ENCODE results near the gene RHBDL3. TPM values are rescaled to one million over a fixed set of nuclear protein-coding genes. Genes with fewer than 3 reads are reported as not detected.
A peak's percentile ranks its signal among the peaks of the same experiment; 100 is the strongest.
"Not testable (repeated sequence)": the region's sequence is repeated elsewhere in the genome, so short reads cannot be mapped to it uniquely, and the experiment has no call there.

The RHBDL3 gene
- total RNA-seq, 4 donors from 2014 or later, result 0.27 to 0.64 TPM; not detected in 2

- no peaks in the 10 kb centered on the region for H3K9me3 ChIP-seq
- intact Hi-C loops (cut with DNase I; ENCODE audit: low total_unique reads), result no loop called here
- peak overlapping the region; percentile 96 to 99 (median 98) for H3K27ac ChIP-seq
- TF ChIP-seq, protein P1, sequence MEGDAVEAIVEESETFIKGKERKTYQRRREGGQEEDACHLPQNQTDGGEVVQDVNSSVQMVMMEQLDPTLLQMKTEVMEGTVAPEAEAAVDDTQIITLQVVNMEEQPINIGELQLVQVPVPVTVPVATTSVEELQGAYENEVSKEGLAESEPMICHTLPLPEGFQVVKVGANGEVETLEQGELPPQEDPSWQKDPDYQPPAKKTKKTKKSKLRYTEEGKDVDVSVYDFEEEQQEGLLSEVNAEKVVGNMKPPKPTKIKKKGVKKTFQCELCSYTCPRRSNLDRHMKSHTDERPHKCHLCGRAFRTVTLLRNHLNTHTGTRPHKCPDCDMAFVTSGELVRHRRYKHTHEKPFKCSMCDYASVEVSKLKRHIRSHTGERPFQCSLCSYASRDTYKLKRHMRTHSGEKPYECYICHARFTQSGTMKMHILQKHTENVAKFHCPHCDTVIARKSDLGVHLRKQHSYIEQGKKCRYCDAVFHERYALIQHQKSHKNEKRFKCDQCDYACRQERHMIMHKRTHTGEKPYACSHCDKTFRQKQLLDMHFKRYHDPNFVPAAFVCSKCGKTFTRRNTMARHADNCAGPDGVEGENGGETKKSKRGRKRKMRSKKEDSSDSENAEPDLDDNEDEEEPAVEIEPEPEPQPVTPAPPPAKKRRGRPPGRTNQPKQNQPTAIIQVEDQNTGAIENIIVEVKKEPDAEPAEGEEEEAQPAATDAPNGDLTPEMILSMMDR (IDR thresholded peaks at IDR 0.05), result no peak
- TF ChIP-seq EP300 (IDR thresholded peaks at IDR 0.05; ENCODE audit: low read depth) (no peak), POLR2A (IDR thresholded peaks at IDR 0.05) (no peak), POLR2AphosphoS5 (IDR thresholded peaks at IDR 0.05) (no peak)
- H3K27me3 ChIP-seq, result no peaks in the 10 kb centered on the region
- WGBS, 2 donors (ENCODE audit: low coverage in 1 of 2), result 10 to 42% methylated on average over 6 to 15 of the region's 15 CpGs
- in situ Hi-C loops (cut with MboI; ENCODE audit: low pct_ligation_motif_present in 1 of 4, low pct_unique_long_range_greater_than_20kb in 1 of 4, low sequenced_read_pairs in 3 of 4), result no loop called here
- H3K4me1 ChIP-seq, result peaks cover 19 to 46% (median 33%) of the 10 kb centered on the region in 4 donors
- peaks cover 0 to 24% (median 5%) of the 10 kb centered on the region in 4 donors for H3K36me3 ChIP-seq
- DNase-seq, result peak; percentile 27
- peak overlapping the region; percentile 26 to 95 (median 82) for H3K4me3 ChIP-seq
These were observed 83.8 kb downstream of the RHBDL3 start for GRCh38 chr17:32349503-32349853.

- peak; percentile 96 for DNase-seq
- WGBS, 2 donors (ENCODE audit: low coverage in 1 of 2), result 0% methylated on average over 7 to 47 of the region's 47 CpGs
- peak; percentile 91 for TF ChIP-seq POLR2A (IDR thresholded peaks at IDR 0.05)
- peak; percentile 93 to 97 (median 94) for TF ChIP-seq POLR2AphosphoS5 (IDR thresholded peaks at IDR 0.05)
- TF ChIP-seq, protein P1 (IDR thresholded peaks at IDR 0.05), result no peak
- Histone ChIP-seq H3K4me3 (peak within 1 kb of the TSS; percentile 60 to 95 (median 82)), H3K27me3 (no peaks in the 10 kb centered on the region), H3K36me3 (peaks cover 0 to 24% (median 5%) of the 10 kb centered on the region in 4 donors), H3K4me1 (peaks cover 19 to 52% (median 38%) of the 10 kb centered on the region in 4 donors), H3K27ac (peak within 1 kb of the TSS; percentile 96 to 99 (median 98)), H3K9me3 (no peaks in the 10 kb centered on the region)
- intact Hi-C loops (cut with DNase I; ENCODE audit: low total_unique reads) (no loop called here), in situ Hi-C loops (cut with MboI; ENCODE audit: low pct_ligation_motif_present in 1 of 4, low pct_unique_long_range_greater_than_20kb in 1 of 4, low sequenced_read_pairs in 3 of 4) (no loop called here)
These were observed 84.4 kb downstream of the RHBDL3 start, which contains the start of gene ZNF207 for GRCh38 chr17:32349854-32350665. ZNF207 (plus strand) TSS chr17:32350157; CDS start chr17:32350286, 129 bp downstream.

DNA sequence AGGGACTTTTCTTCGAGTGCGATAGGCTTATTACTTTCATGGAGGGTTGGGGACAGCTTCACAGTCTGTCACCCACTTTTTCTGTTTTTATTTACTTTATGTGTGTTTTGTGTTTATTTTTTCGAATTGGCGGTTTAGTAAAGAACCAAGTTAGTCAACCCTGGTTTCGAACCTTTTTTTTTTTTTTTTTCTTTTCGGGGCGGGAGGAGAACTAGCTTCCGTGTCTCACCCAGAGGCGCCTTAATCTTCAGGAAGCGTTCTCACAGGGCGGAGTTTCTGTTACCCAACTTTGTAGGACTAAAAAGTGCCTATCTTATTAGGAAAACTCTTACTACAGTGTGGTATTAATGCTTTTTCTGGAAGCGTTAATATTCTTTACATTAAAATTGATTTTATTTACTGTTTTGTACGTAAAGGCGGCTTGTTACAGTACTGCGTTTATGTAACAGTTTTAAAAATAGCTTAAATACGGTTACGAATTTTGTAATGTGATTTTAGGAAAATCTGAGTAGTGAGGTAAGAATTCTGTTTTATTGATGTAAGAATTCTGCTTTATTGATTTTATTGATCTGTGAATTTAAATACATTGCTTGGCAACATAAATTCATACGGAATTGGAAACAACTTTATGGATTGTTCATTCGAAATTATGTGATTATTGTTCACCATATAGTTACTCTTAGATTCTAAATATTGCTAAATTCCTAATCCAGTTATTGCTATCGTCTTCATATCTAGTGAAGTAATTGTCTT, 85.2 kb downstream of the RHBDL3 start:
- peak overlapping the region; percentile 60 to 95 (median 82) for H3K4me3 ChIP-seq
- peaks cover 25 to 60% (median 46%) of the 10 kb centered on the region in 4 donors for H3K4me1 ChIP-seq
- TF ChIP-seq, protein P1 (IDR thresholded peaks at IDR 0.05), result no peak
- TF ChIP-seq EP300 (IDR thresholded peaks at IDR 0.05; ENCODE audit: low read depth) (no peak), POLR2A (IDR thresholded peaks at IDR 0.05) (no peak), POLR2AphosphoS5 (IDR thresholded peaks at IDR 0.05) (no peak)
- H3K27ac ChIP-seq, result peak overlapping the region; percentile 96 to 99 (median 98)
- H3K9me3 ChIP-seq, result no peaks in the 10 kb centered on the region
- intact Hi-C loops (cut with DNase I; ENCODE audit: low total_unique reads) (no loop called here), in situ Hi-C loops (cut with MboI; ENCODE audit: low pct_ligation_motif_present in 1 of 4, low pct_unique_long_range_greater_than_20kb in 1 of 4, low sequenced_read_pairs in 3 of 4) (no loop called here)
- 1% methylated on average over 12 to 20 of the region's 20 CpGs for WGBS, 2 donors (ENCODE audit: low coverage in 1 of 2)
- DNase-seq, result peak; percentile 33
- peaks cover 0 to 30% (median 5%) of the 10 kb centered on the region in 4 donors for H3K36me3 ChIP-seq
- no peaks in the 10 kb centered on the region for H3K27me3 ChIP-seq

- WGBS, 2 donors (ENCODE audit: low coverage in 1 of 2), result 86% methylated on average over 9 of the region's 9 CpGs; no CpG with 5 or more reads in 1 of the 2 donors
- H3K27me3 ChIP-seq; DNase-seq; H3K9me3 ChIP-seq; in situ Hi-C loops (cut with MboI; ENCODE audit: low pct_ligation_motif_present in 1 of 4, low pct_unique_long_range_greater_than_20kb in 1 of 4, low sequenced_read_pairs in 3 of 4); H3K27ac ChIP-seq; intact Hi-C loops (cut with DNase I; ENCODE audit: low total_unique reads): not testable (repeated sequence)
- peak overlapping the region in 1 of 4 donors; percentile 95 for H3K4me3 ChIP-seq
- peaks cover 33 to 76% (median 54%) of the 10 kb centered on the region in 4 donors for H3K4me1 ChIP-seq
- peaks cover 0 to 34% (median 5%) of the 10 kb centered on the region in 4 donors for H3K36me3 ChIP-seq
These were observed 87.1 kb downstream of the RHBDL3 start for GRCh38 chr17:32352734-32353133.
